HG03571 (cell line): ENCODE measurements around the gene RTN4RL1.
"Not testable (repeated sequence)": the region's sequence is repeated elsewhere in the genome, so short reads cannot be mapped to it uniquely, and the experiment has no call there.

ENCODE experiments used
- ATAC-seq: cut with Tn5 transposase; IDR thresholded peaks from one replicate; pipeline ENCODE4 v1.9.1; 2021; ENCODE audit not compliant: unreplicated experiment

Gene RTN4RL1

GRCh38 chr17:1898332-1898731 is 126.8 kb downstream of the RTN4RL1 start:
- ATAC-seq, result no peak

DNA sequence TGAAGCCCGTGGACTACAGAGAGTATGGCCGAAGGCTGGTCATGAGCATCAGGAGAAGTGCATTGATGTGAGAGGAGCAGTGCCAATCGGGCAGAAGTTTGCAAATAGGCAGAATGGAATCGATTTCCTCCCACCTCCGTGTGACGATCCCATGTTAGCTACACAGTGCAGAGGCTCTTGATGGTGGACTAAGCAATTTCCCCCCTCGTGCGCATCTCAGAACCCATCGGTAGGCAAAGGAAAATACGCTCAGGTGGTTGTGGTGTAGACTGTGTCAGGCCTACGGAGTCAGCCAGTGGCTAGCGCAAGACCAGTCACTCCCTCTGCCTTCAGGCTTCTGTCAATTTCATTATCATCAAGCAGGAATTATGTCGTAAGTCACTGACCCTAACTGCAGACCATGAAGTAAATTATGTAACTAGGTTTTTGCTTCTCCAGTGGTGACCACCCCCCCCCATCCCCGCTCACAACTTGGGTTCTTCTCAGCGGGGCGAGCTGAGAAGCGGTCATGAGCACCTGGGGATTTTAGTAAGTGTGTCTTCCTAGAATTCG is 128.0 kb downstream of the RTN4RL1 start:
- no peak for ATAC-seq

- no peak for ATAC-seq
These were observed 128.7 kb downstream of the RTN4RL1 start for GRCh38 chr17:1896243-1897104.

DNA sequence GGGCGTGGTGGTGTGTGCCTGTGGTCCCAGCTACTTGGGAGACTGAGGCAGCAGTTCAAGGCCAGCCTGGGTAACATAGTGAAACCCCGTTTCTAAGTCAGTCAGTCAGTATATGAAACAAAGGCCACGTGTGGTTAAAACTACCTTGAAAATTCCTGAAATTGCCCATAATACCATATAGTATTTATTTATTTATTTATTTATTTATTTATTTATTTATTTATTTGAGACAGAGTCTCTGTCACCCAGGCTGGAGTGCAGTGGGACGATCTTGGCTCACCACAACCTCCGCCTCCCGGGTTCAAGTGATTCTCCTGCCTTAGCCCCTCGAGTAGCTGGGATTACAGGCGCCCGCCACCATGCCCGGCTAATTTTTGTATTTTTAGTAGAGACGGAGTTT is 129.7 kb downstream of the RTN4RL1 start:
- ATAC-seq, result not testable (repeated sequence)

- ATAC-seq, result no peak
These were observed 130.3 kb downstream of the RTN4RL1 start for GRCh38 chr17:1894753-1895339.

- no peak for ATAC-seq
These were observed 134.2 kb downstream of the RTN4RL1 start for GRCh38 chr17:1890758-1891450.

DNA sequence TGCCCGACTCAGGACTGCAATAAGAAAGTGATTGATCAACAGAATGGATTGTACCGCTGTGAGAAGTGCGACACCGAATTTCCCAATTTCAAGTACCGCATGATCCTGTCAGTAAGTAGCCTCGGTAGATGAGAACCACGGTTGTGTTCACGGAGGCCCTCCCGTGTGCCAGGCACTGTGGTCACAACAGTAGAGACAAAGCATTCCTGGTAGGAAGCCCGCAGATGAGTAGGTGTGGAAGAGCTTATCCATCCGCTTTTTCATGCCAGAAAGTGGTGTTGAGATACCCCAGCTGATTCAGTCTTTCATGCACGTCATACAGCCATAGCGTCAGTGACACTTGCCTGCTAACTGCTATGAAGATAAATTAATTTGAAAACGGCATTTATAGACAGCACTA is 136.4 kb downstream of the RTN4RL1 start:
- ATAC-seq, result no peak
